Measurements from ENCODE around the gene MYO1B. TPM values are rescaled to one million over a fixed set of nuclear protein-coding genes. Genes with fewer than 3 reads are reported as not detected.
A peak's percentile ranks its signal among the peaks of the same experiment; 100 is the strongest.

Gene MYO1B
- polyA plus RNA-seq, 6 donors from 2014 or later, result 4.6 to 25.4 (median 13.1) TPM

DNA sequence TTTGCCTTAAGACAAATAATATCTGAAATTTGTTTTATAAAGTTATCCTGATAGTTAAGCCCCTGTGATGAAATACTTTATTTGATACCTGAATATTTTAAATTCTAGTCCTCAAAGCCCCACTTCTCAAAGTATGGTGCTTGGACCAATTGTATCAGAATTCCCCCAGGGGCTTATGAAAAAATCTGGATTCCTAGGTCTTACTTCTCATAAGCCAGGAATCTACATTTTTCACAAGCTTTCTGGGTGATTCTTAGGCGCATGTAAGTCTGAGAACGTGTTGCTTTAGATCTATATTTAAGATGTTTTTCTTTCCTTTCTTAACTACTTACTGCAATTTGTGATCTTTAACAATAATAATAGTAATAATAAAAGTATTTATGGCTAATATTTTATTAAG lies 53.1 kb downstream of the MYO1B start:
- Mint-ChIP-seq H3K27me3 (no peaks in the 10 kb centered on the region), H3K9me3 (no peaks in the 10 kb centered on the region), H3K27ac (no peak overlapping the region), H3K4me3 (no peak overlapping the region), H3K4me1 (peaks cover 15 to 21% (median 17%) of the 10 kb centered on the region in 3 donors), H3K36me3 (no peaks in the 10 kb centered on the region)
- ATAC-seq (ENCODE audit: low read depth in 2 of 2) (no peak), DNase-seq (no peak)

GRCh38 chr2:191299010-191299409 lies 53.8 kb downstream of the MYO1B start:
- no peaks in the 10 kb centered on the region for H3K36me3 Mint-ChIP-seq
- ATAC-seq (ENCODE audit: low read depth in 2 of 2), result no peak
- no peak overlapping the region for H3K4me3 Mint-ChIP-seq
- peak overlapping the region in 1 of 6 donors; percentile 29 for H3K27ac Mint-ChIP-seq
- H3K4me1 Mint-ChIP-seq, result peaks cover 18 to 21% (median 21%) of the 10 kb centered on the region in 3 donors
- no peaks in the 10 kb centered on the region for H3K9me3 Mint-ChIP-seq
- DNase-seq, result no peak
- no peaks in the 10 kb centered on the region for H3K27me3 Mint-ChIP-seq

GRCh38 chr2:191299866-191300265 lies 54.7 kb downstream of the MYO1B start:
- DNase-seq (no peak), ATAC-seq (ENCODE audit: low read depth in 2 of 2) (no peak)
- H3K9me3 Mint-ChIP-seq, result no peaks in the 10 kb centered on the region
- H3K36me3 Mint-ChIP-seq, result no peaks in the 10 kb centered on the region
- peaks cover 18 to 21% (median 19%) of the 10 kb centered on the region in 3 donors for H3K4me1 Mint-ChIP-seq
- no peak overlapping the region for H3K27ac Mint-ChIP-seq
- H3K4me3 Mint-ChIP-seq, result no peak overlapping the region
- no peaks in the 10 kb centered on the region for H3K27me3 Mint-ChIP-seq

DNA sequence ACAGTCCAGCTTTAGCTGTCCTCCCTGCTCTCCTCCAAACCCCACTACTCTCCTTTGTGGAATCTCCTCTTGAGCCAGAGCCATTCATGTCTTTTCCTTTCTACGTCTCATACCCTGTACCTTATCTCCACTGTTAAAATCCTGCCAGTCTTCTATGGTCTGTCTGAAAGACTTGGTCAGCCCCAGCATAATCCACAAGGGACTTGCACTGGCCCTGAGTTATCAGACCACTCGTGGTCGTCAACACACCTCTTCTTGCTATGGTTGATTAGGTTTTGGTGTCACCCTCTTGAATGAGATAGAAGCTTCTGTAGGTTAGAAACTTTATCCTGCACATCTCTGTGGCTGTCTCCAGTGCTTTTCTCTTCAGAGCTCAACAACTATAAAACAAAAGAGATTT lies 56.8 kb downstream of the MYO1B start:
- Mint-ChIP-seq H3K27ac (peak overlapping the region in 1 of 6 donors; percentile 14), H3K36me3 (no peaks in the 10 kb centered on the region), H3K9me3 (no peaks in the 10 kb centered on the region), H3K4me1 (peaks cover 17 to 19% (median 18%) of the 10 kb centered on the region in 3 donors), H3K4me3 (no peak overlapping the region), H3K27me3 (no peaks in the 10 kb centered on the region)
- ATAC-seq (ENCODE audit: low read depth in 2 of 2) (no peak), DNase-seq (no peak)

GRCh38 chr2:191302459-191303139 lies 57.4 kb downstream of the MYO1B start:
- no peaks in the 10 kb centered on the region for H3K27me3 Mint-ChIP-seq
- H3K27ac Mint-ChIP-seq, result no peak overlapping the region
- H3K36me3 Mint-ChIP-seq, result no peaks in the 10 kb centered on the region
- ATAC-seq (ENCODE audit: low read depth in 2 of 2) (peak; percentile 63 to 91), DNase-seq (peak; percentile 26)
- no peaks in the 10 kb centered on the region for H3K9me3 Mint-ChIP-seq
- H3K4me1 Mint-ChIP-seq, result peaks cover 13 to 23% (median 22%) of the 10 kb centered on the region in 3 donors
- H3K4me3 Mint-ChIP-seq, result no peak overlapping the region

GRCh38 chr2:191303140-191304005 lies 58.2 kb downstream of the MYO1B start:
- peaks cover 12 to 28% (median 23%) of the 10 kb centered on the region in 3 donors for H3K4me1 Mint-ChIP-seq
- H3K4me3 Mint-ChIP-seq, result no peak overlapping the region
- no peak for DNase-seq
- no peaks in the 10 kb centered on the region for H3K27me3 Mint-ChIP-seq
- no peaks in the 10 kb centered on the region for H3K36me3 Mint-ChIP-seq
- no peaks in the 10 kb centered on the region for H3K9me3 Mint-ChIP-seq
- no peak for ATAC-seq (ENCODE audit: low read depth in 2 of 2)
- H3K27ac Mint-ChIP-seq, result peak overlapping the region in 1 of 6 donors; percentile 67

- Mint-ChIP-seq H3K27ac (peak overlapping the region in 2 of 6 donors; percentile 16 to 47), H3K36me3 (no peaks in the 10 kb centered on the region), H3K27me3 (no peaks in the 10 kb centered on the region), H3K4me3 (no peak overlapping the region), H3K4me1 (peaks cover 12 to 28% (median 23%) of the 10 kb centered on the region in 3 donors), H3K9me3 (no peaks in the 10 kb centered on the region)
- DNase-seq, result no peak
- no peak for ATAC-seq (ENCODE audit: low read depth in 2 of 2)
Observed at GRCh38 chr2:191304939-191305875, 60.0 kb downstream of the MYO1B start.

DNA sequence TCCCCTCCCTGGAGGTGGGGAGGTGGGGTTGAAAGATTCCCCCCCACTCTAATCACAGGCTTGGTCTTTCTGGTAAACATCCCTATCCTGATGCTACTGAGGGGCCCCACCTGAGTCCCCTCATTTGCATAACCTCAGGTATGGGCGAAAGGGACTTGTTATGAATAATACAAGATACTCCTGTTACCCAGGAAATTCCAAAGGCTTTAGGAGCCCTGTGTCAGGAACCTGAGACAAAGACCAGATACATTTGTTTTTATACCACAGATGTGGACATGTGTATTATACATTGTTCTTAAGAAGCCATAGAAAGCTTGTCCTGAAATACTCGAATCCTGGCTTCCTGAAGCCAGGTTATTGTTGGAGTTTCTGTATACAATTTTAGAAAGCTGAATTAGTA lies 62.8 kb downstream of the MYO1B start:
- ATAC-seq (ENCODE audit: low read depth in 2 of 2) (no peak), DNase-seq (no peak)
- Mint-ChIP-seq H3K4me1 (peaks cover 4 to 15% (median 11%) of the 10 kb centered on the region in 3 donors), H3K27ac (no peak overlapping the region), H3K9me3 (no peaks in the 10 kb centered on the region), H3K36me3 (no peaks in the 10 kb centered on the region), H3K4me3 (no peak overlapping the region), H3K27me3 (no peaks in the 10 kb centered on the region)

DNA sequence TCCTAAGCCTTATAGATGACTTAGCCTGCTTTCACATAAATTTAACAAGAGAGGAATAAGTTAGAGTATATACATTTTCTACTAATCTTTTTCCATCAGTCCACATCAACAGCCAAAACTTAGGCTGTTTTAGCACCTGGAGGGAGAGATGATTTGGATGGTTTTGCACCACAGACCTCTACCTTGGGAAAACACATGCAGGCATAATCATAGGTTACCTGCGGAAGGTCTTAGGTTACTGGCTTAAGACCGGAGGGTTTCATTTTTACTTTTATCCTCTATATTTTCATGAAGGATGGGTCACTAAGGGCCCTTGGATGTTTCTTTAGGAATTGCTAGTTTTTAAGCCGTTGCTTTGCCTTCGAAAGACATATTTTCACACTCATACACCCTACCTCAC lies 66.0 kb downstream of the MYO1B start:
- no peak overlapping the region for H3K4me3 Mint-ChIP-seq
- H3K9me3 Mint-ChIP-seq, result peaks cover 0 to 2% (median 0%) of the 10 kb centered on the region in 7 donors
- no peak overlapping the region for H3K27ac Mint-ChIP-seq
- H3K27me3 Mint-ChIP-seq, result no peaks in the 10 kb centered on the region
- H3K36me3 Mint-ChIP-seq, result no peaks in the 10 kb centered on the region
- DNase-seq (no peak), ATAC-seq (ENCODE audit: low read depth in 2 of 2) (no peak)
- peaks cover 18 to 35% (median 24%) of the 10 kb centered on the region in 3 donors for H3K4me1 Mint-ChIP-seq

DNA sequence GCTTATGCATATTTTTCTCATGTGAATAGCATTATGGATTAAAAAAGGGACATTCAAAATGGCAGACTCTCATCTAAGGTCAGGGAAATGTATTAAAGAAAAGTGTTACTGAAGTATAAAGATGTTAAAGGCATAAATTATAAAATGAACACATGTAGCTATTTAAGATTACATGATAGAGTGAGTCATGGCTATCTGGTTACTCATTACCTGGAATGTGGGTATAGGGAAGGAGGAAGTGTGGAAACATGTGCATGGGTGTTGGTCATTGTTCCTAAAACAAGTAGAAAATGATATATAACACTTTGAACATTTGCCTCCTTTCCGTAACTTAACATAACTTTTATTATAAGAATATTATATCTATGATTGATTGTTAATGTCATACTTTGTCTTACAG lies 66.4 kb downstream of the MYO1B start:
- ATAC-seq (ENCODE audit: low read depth in 2 of 2), result no peak

DNA sequence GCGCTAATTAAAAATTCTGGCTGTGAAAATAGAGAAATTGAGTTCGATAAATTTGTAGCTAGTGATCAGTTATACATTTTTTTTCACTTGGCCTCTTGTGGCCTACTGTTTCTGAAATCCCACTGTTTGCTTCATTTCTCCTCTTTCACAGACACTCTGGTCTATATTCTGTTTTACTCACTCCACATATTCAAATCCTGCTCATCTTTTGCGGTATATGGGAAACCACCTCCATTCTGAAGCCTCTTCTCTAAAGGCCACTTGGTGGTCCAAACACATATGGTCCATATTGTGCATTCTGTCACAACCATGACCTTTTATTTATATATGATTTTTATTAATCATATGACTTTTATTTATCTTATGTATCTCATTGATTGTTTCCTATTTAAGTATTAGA lies 67.0 kb downstream of the MYO1B start:
- H3K4me3 Mint-ChIP-seq, result no peak overlapping the region
- peaks cover 28 to 42% (median 34%) of the 10 kb centered on the region in 3 donors for H3K4me1 Mint-ChIP-seq
- no peak for ATAC-seq (ENCODE audit: low read depth in 2 of 2)

More for the DNA sequence above, 66.4 kb downstream of the MYO1B start:
- H3K27me3 Mint-ChIP-seq, result no peaks in the 10 kb centered on the region
- H3K4me3 Mint-ChIP-seq, result no peak overlapping the region
- H3K4me1 Mint-ChIP-seq, result peaks cover 23 to 38% (median 29%) of the 10 kb centered on the region in 3 donors
- peaks cover 0 to 2% (median 0%) of the 10 kb centered on the region in 7 donors for H3K9me3 Mint-ChIP-seq
- no peak overlapping the region for H3K27ac Mint-ChIP-seq
- no peak for DNase-seq
- H3K36me3 Mint-ChIP-seq, result no peaks in the 10 kb centered on the region

GRCh38 chr2:191312662-191313061 lies 67.5 kb downstream of the MYO1B start:
- peak overlapping the region in 1 of 8 donors; percentile 35 for H3K4me3 Mint-ChIP-seq
- no peaks in the 10 kb centered on the region for H3K27me3 Mint-ChIP-seq

More for the DNA sequence above, 67.0 kb downstream of the MYO1B start:
- H3K27me3 Mint-ChIP-seq, result no peaks in the 10 kb centered on the region
- H3K27ac Mint-ChIP-seq, result peak overlapping the region in 1 of 6 donors; percentile 28
- no peak for DNase-seq
- no peaks in the 10 kb centered on the region for H3K36me3 Mint-ChIP-seq
- H3K9me3 Mint-ChIP-seq, result peaks cover 0 to 2% (median 0%) of the 10 kb centered on the region in 7 donors

More at GRCh38 chr2:191312662-191313061, 67.5 kb downstream of the MYO1B start:
- peaks cover 0 to 2% (median 0%) of the 10 kb centered on the region in 7 donors for H3K9me3 Mint-ChIP-seq
- DNase-seq, result no peak
- H3K36me3 Mint-ChIP-seq, result no peaks in the 10 kb centered on the region
- H3K4me1 Mint-ChIP-seq, result peaks cover 30 to 42% (median 31%) of the 10 kb centered on the region in 3 donors
- H3K27ac Mint-ChIP-seq, result no peak overlapping the region
- ATAC-seq (ENCODE audit: low read depth in 2 of 2), result no peak
